ENCODE measurements around the gene DMD.

Gene DMD

GRCh38 chrX:31307952-31308351, 1903.4 kb downstream of the DMD start:
- TF ChIP-seq EZH2phosphoT487 (IDR thresholded peaks at IDR 0.05; ENCODE audit: low read length): no peak
- TF ChIP-seq CTCF (IDR thresholded peaks at IDR 0.05; ENCODE audit: low read length): no peak
- TF ChIP-seq EZH2 (optimal IDR thresholded peaks at IDR 0.05; ENCODE audit: low read depth, low read length): no peak
- Histone ChIP-seq H3K4me3 (ENCODE audit: low read length) (no peak overlapping the region), H3K4me1 (ENCODE audit: low read length) (no peaks in the 10 kb centered on the region), H3K36me3 (replicated peaks; ENCODE audit: insufficient read depth, low read length) (no peaks in the 10 kb centered on the region), H4K20me1 (ENCODE audit: insufficient read depth, low read length) (no peaks in the 10 kb centered on the region), H3K79me2 (ENCODE audit: low read length) (no peaks in the 10 kb centered on the region), H3F3A (ENCODE audit: insufficient read depth, low read length) (no peaks in the 10 kb centered on the region), H3K4me2 (ENCODE audit: low read depth, low read length) (no peak overlapping the region), H3K27ac (ENCODE audit: low read length) (no peak overlapping the region), H3K27me3 (replicated peaks; ENCODE audit: insufficient read depth, low read length) (no peaks in the 10 kb centered on the region), H3K9me2 (replicated peaks; ENCODE audit: insufficient read depth, low read length) (no peaks in the 10 kb centered on the region), H2AFZ (ENCODE audit: low read length) (no peak overlapping the region), H3K9me3 (replicated peaks; ENCODE audit: insufficient read depth, low read length) (no peaks in the 10 kb centered on the region), H3K9ac (ENCODE audit: low read length) (no peak overlapping the region)
- no peak for DNase-seq

- Histone ChIP-seq H3K27ac (ENCODE audit: low read length) (no peak overlapping the region), H3K4me3 (ENCODE audit: low read length) (no peak overlapping the region), H3K9me3 (replicated peaks; ENCODE audit: insufficient read depth, low read length) (no peaks in the 10 kb centered on the region), H3F3A (ENCODE audit: insufficient read depth, low read length) (no peaks in the 10 kb centered on the region), H3K36me3 (replicated peaks; ENCODE audit: insufficient read depth, low read length) (no peaks in the 10 kb centered on the region), H3K9ac (ENCODE audit: low read length) (no peak overlapping the region), H3K9me2 (replicated peaks; ENCODE audit: insufficient read depth, low read length) (no peaks in the 10 kb centered on the region), H2AFZ (ENCODE audit: low read length) (no peak overlapping the region), H3K4me2 (ENCODE audit: low read depth, low read length) (no peak overlapping the region), H3K27me3 (replicated peaks; ENCODE audit: insufficient read depth, low read length) (no peaks in the 10 kb centered on the region), H4K20me1 (ENCODE audit: insufficient read depth, low read length) (no peaks in the 10 kb centered on the region), H3K79me2 (ENCODE audit: low read length) (no peaks in the 10 kb centered on the region), H3K4me1 (ENCODE audit: low read length) (no peaks in the 10 kb centered on the region)
- no peak for TF ChIP-seq EZH2 (optimal IDR thresholded peaks at IDR 0.05; ENCODE audit: low read depth, low read length)
- no peak for TF ChIP-seq CTCF (IDR thresholded peaks at IDR 0.05; ENCODE audit: low read length)
- TF ChIP-seq EZH2phosphoT487 (IDR thresholded peaks at IDR 0.05; ENCODE audit: low read length): no peak
- DNase-seq: no peak
Measured at GRCh38 chrX:31302573-31303075, 1908.7 kb downstream of the DMD start.

- no peak overlapping the region for H3K4me2 ChIP-seq (ENCODE audit: low read depth, low read length)
- H3K27ac ChIP-seq (ENCODE audit: low read length): no peak overlapping the region
- H3K4me1 ChIP-seq (ENCODE audit: low read length): no peaks in the 10 kb centered on the region
- no peak for TF ChIP-seq CTCF (IDR thresholded peaks at IDR 0.05; ENCODE audit: low read length)
- no peak for TF ChIP-seq EZH2 (optimal IDR thresholded peaks at IDR 0.05; ENCODE audit: low read depth, low read length)
- no peaks in the 10 kb centered on the region for H4K20me1 ChIP-seq (ENCODE audit: insufficient read depth, low read length)
- H3K4me3 ChIP-seq (ENCODE audit: low read length): no peak overlapping the region
- H3F3A ChIP-seq (ENCODE audit: insufficient read depth, low read length): no peaks in the 10 kb centered on the region
- no peaks in the 10 kb centered on the region for H3K9me3 ChIP-seq (replicated peaks; ENCODE audit: insufficient read depth, low read length)
- no peaks in the 10 kb centered on the region for H3K79me2 ChIP-seq (ENCODE audit: low read length)
- H2AFZ ChIP-seq (ENCODE audit: low read length): no peak overlapping the region
- no peak overlapping the region for H3K9ac ChIP-seq (ENCODE audit: low read length)
- no peaks in the 10 kb centered on the region for H3K36me3 ChIP-seq (replicated peaks; ENCODE audit: insufficient read depth, low read length)
- no peaks in the 10 kb centered on the region for H3K9me2 ChIP-seq (replicated peaks; ENCODE audit: insufficient read depth, low read length)
- no peaks in the 10 kb centered on the region for H3K27me3 ChIP-seq (replicated peaks; ENCODE audit: insufficient read depth, low read length)
- DNase-seq: no peak
Measured at GRCh38 chrX:31301941-31302340, 1909.4 kb downstream of the DMD start.

Measured in MM.1S (cell line).